ENCODE measurements around the gene HOXA11.

HOXA11 gene

DNA sequence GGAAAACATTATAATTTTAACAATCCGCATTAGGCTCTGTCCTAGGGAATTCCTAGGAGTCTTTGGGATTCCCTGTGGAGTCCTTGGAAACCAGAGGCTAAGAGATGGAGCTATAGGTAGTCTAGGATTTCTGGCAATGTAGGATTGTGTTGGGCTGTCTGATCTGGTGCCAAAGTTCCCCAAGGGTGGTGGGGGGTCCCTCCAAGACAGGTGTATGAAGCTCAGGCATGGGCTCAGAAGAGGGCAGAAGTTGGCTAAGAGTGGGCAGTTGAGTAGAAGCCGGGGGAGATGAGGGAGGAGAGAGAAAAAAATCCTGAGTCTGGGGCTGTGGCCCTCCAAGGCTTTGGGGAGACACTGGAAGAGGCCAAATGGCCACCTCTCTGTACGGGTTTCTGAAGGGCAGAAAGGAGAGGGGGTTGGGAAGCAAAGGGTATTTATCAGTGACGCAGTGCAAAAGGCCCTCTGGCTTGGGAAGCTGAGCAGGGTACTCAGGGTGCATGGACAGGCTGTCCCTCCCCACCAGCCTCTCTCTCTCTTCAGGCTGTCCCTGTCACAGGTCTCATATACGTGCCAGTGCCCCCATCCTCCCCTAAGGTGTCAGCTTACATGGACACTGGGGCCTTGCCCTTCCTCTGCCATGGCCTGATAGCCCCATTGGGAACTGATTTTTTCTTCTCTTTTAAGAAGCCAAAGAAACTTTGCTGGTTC, 38.4 kb downstream of the HOXA11 start:
- DNase-seq: peak in 2 of 42 donors; percentile 9 to 19
- intact Hi-C loops (cut with DNase I): no loop called here

GRCh38 chr7:27145914-27146412, 39.1 kb downstream of the HOXA11 start:
- peak in 2 of 42 donors; percentile 2 to 13 for DNase-seq
- intact Hi-C loops (cut with DNase I): no loop called here

DNA sequence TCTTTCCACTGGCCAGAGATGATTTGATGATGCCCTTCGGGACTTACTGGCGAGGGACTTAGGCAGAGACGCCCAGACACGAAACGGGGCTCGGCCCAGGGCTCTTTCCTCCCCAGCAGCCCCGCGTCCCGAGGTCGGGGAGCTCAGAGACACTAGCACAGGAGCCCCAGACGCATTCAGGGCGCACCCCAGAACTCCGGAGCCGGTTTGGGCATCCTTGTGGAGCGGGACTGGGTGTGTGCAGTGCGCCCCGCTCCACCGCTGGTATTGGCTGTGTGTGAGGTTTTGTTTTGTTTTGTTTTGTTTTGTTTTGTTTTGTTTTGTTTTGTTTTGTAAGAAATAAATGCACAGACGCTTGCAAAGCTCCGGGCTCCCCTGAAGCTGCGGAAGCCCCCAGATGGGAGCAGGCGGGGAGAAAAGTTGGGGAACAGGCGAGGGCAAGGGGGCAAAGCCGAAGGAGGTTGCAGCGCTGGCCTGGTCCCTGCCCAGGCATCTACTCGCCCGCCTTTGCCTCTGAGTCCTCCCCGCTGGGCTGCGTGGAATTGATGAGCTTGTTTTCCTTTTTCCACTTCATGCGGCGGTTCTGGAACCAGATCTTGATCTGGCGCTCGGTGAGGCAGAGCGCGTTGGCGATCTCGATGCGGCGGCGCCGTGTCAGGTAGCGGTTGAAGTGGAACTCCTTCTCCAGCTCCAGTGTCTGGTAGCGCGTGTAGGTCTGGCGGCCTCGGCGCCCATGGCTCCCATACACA, 39.7 kb downstream of the HOXA11 start:
- DNase-seq: peak in 2 of 42 donors; percentile 14 to 19
- intact Hi-C loops (cut with DNase I): no loop called here

DNA sequence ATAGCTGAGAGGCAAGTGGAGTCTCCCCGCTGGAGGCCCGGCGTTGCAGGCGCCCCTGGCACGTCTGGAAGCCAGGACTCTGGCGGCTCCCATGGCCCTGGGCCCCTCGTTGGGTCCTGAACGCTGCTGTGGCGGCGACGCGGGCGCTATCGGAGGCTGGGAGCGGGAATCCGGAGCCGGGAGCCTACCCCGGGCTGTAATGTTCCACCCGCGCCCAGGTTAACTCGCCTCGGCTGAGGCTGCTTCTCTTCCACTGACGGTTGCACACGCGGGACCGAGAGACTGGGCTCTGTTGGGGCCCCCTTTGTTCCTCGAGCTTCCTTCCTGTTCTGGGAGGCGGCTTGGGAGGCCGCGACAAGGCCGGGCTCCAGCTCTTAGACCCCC, 40.3 kb downstream of the HOXA11 start:
- DNase-seq: no peak
- intact Hi-C loops (cut with DNase I): no loop called here

DNA sequence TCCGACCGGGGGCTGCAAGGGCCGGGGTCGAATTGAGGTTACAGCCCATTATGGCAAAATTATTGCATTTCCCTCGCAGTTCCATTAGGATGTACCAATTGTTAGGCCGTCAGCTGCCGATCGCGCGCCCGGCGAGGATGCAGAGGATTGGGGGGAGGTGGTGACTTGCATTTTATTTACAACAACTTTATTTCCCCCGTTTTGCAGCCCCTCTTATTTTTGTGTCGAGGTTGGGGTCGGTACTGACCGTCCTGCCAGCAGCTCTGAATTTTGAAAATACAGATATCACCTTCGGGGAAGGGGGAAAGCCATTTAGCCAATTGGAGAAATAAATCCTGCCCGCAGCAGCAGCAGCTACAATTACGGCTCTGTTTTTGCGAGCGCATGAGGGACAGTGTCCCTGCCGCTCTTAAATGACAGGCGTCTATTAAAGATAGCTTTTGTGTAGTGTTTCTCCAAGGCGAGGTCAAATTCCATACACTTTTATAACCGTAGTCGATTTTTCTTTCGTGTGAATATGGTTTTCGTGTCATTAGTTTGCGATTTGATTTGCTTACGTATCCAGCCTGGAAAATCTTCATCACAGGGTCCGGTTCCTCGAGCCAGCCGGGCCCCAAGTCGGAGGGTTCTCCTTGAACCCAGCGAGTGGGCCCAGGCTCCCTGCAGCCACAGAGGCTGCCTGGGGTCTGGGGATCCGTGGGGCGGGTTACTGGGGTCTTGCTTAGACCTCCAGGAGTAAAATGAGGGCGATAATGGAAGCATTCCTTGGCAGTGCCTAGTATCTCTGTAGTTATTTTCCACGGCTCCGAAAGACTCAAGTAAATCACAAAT, 40.9 kb downstream of the HOXA11 start:
- peak in 1 of 42 donors; percentile 9 for DNase-seq
- intact Hi-C loops (cut with DNase I): no loop called here

DNA sequence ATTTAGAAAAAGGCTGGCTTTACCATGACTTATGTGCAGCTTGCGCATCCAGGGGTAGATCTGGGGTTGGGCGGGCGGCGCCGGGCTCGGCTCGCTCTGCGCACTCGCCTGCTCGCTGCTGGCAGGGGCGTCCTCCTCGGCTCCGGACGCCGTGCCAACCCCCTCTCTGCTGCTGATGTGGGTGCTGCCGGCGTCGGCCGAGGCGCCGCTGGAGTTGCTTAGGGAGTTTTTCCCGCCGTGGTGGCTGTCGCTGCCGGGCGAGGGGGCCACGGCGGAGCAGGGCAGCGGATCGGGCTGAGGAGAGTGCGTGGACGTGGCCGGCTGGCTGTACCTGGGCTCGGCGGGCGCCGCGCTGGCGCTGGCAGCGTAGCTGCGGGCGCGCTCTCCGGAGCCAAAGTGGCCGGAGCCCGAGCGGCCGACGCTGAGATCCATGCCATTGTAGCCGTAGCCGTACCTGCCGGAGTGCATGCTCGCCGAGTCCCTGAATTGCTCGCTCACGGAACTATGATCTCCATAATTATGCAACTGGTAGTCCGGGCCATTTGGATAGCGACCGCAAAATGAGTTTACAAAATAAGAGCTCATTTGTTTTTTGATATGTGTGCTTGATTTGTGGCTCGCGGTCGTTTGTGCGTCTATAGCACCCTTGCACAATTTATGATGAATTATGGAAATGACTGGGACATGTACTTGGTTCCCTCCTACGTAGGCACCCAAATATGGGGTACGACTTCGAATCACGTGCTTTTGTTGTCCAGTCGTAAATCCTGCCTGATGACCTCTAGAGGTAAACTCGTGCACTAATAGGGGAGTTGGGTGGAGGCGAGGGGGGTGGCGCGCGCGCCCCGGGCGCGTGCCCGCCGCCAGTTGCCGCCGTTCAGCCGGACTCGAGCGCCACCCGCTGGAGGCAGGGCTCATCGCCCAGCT, 41.7 kb downstream of the HOXA11 start, which contains the start of gene HOXA5:
Gene HOXA5 (minus strand): TSS at position 659 of the 927 bp plus-strand sequence. CDS start 74 bp downstream, at position 585.
- intact Hi-C loops (cut with DNase I): no loop called here
- peak in 1 of 42 donors; percentile 17 for DNase-seq

GRCh38 chr7:27142580-27143022, 42.4 kb downstream of the HOXA11 start:
- no peak for DNase-seq
- intact Hi-C loops (cut with DNase I): no loop called here

DNA sequence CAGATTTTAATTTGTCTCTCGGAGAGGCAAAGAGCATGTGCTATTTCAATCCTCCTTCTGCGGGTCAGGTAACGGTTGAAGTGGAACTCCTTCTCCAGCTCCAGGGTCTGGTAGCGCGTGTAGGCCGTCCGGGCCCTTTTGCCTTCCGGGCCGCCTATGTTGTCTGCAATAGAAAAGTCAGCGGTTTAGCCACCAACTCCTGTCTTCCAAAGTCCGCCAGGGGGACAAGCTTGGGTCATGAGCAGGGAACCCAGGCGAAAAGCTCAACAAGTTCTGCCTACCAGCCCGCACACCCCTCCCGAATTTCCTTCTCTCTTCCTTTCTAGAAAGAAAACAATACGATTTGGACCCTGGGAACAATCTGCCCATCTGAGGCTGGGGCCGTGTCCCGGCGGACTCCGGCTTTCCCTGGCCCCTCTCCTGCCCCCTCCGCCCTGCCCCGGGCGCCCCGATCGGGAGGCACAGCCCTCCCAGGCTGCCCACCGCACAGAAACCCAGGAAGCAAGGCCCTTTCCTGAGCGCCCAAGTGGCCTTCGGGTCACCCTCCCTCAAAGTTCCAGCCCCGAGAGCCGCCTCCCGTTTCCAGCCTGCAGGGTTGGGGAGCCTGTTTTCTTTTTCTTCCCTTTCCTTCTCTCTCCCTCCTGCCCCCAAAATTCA, 43.0 kb downstream of the HOXA11 start:
- intact Hi-C loops (cut with DNase I): no loop called here
- DNase-seq: peak in 1 of 42 donors; percentile 16

GRCh38 chr7:27141137-27141922, 43.7 kb downstream of the HOXA11 start:
- peak in 1 of 42 donors; percentile 4 for DNase-seq
- intact Hi-C loops (cut with DNase I): no loop called here

DNA sequence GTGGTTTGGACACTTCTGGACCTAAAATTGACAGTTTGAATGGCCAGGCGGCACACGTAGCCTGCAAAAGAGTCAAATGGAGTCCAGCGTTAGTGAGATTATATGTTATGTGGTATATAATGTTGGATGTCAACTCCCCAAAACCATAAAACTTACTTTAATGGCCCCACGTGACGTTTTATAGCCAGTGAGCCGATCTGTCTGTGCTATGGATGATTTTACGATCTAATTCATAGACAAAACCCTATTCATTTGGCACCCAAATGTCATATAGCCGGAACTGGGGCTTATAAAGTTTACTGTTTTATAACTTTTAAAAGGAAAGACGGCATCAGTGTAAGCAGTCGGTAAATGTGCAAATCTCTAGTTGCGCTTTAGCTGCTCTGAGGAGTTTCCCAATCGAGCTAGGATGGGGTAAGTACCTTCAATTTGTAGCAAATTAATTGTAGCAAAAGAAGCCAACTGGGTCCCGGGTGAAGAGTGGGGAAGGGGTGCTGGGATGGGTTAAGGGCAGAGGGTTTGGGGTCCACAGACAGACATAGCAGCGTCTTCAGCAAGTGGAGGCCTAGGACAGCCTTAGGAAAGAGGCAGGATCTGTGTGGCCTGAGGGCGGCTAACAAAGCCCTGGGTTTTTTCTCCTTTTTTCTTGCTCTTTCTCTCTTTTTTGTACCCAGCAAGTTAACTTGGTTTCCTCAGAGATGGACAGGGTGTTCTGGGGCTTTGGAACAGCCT, 44.7 kb downstream of the HOXA11 start:
- DNase-seq: peak in 1 of 42 donors; percentile 3
- intact Hi-C loops (cut with DNase I): no loop called here

GRCh38 chr7:27139334-27140125, 45.5 kb downstream of the HOXA11 start:
- intact Hi-C loops (cut with DNase I): no loop called here
- DNase-seq: peak in 1 of 42 donors; percentile 14

GRCh38 chr7:27138985-27139333, 46.1 kb downstream of the HOXA11 start:
- no peak for DNase-seq
- intact Hi-C loops (cut with DNase I): no loop called here

- intact Hi-C loops (cut with DNase I): no loop called here
- no peak for DNase-seq
Measured at GRCh38 chr7:27138472-27138871, 46.6 kb downstream of the HOXA11 start.

GRCh38 chr7:27137640-27138315, 47.3 kb downstream of the HOXA11 start:
- DNase-seq: peak in 1 of 42 donors; percentile 6
- intact Hi-C loops (cut with DNase I): no loop called here

DNA sequence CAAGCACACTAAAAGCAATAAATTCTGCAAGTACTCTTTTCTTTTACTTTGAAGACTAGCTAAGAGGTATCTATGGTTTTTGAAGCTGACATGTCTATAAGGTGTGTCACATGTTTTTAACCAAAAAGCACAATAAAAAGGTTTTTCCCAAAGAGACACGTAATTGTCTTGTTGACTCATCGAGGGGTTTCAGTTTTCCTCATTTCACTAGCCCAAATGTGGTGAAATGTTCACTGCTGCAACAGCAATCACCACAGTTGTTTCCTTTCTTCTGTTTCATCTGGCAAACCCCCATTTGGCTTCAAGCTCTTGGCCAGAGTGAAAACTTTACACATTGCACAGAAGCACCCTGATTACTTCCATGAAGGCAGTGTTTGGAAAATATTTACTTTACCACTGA, 50.6 kb downstream of the HOXA11 start:
- DNase-seq: no peak
- intact Hi-C loops (cut with DNase I): no loop called here
